SK-N-SH treated with all-trans-retinoic acid at 6 μM for 48 hours (cell line): ENCODE measurements around the gene PIK3R6.

Source experiments
- ATAC-seq: fragments of 200-7000 bp; cut with Tn5 transposase; 3 replicates; pipeline ENCODE4 v1.9.1; 2020; ENCODE audit warnings: mild to moderate bottlenecking, moderate library complexity
- ARNTL ChIP-seq: fragments of 450-650 bp; formaldehyde crosslinking; IDR thresholded peaks from 2 replicates; pipeline ENCODE4 v1.5.0; 2020; ENCODE audit warnings: low read depth, mild to moderate bottlenecking, moderate library complexity, borderline replicate concordance
- BACH2 ChIP-seq: fragments of 250-450 bp; sonication (Bioruptor Pico); IDR thresholded peaks from 2 replicates; pipeline ENCODE4 v1.9.0; 2021; ENCODE audit warnings: mild to moderate bottlenecking, borderline replicate concordance
- CSDC2 ChIP-seq: fragments of 250-450 bp; sonication (Bioruptor Pico); IDR thresholded peaks from 2 replicates; pipeline ENCODE4 v1.5.0; 2020; ENCODE audit warnings: mild to moderate bottlenecking, moderate library complexity
- ESRRG ChIP-seq: fragments of 250-450 bp; sonication (Bioruptor Pico); IDR thresholded peaks from 2 replicates; pipeline ENCODE4 v1.6.1; 2021; ENCODE audit warnings: mild to moderate bottlenecking
- GLIS3 ChIP-seq: fragments of 250-450 bp; sonication (Bioruptor Pico); IDR thresholded peaks from 2 replicates; pipeline ENCODE4 v1.5.0; 2020; ENCODE audit warnings: mild to moderate bottlenecking, moderate library complexity
- ISL1 ChIP-seq: fragments of 250-450 bp; sonication (Bioruptor Pico); IDR thresholded peaks from 2 replicates; pipeline ENCODE4 v2.1.2; 2022; ENCODE audit warnings: mild to moderate bottlenecking, moderate library complexity
- OSR1 ChIP-seq: fragments of 250-450 bp; sonication (Bioruptor Pico); IDR thresholded peaks from 2 replicates; pipeline ENCODE4 v1.8.0; 2022; ENCODE audit warnings: moderate library complexity, mild to moderate bottlenecking, inconsistent platforms
- RARB ChIP-seq: fragments of 250-450 bp; sonication (Bioruptor Pico); IDR thresholded peaks from 2 replicates; pipeline ENCODE4 v1.8.0; 2021; ENCODE audit warnings: mild to moderate bottlenecking, moderate library complexity
- SNAI2 ChIP-seq: fragments of 250-450 bp; sonication (Bioruptor Pico); IDR thresholded peaks from 2 replicates; pipeline ENCODE4 v1.5.0; 2020; ENCODE audit warnings: mild to moderate bottlenecking, moderate library complexity
- TCF4 ChIP-seq: fragments of 250-450 bp; sonication (Bioruptor Pico); IDR thresholded peaks from 2 replicates; pipeline ENCODE4 v1.8.0; 2021; ENCODE audit warnings: mild to moderate bottlenecking, moderate library complexity, borderline replicate concordance
- TOX ChIP-seq: fragments of 250-450 bp; sonication (Bioruptor Pico); IDR thresholded peaks from 2 replicates; pipeline ENCODE4 v1.8.0; 2021; ENCODE audit warnings: mild to moderate bottlenecking, moderate library complexity, borderline replicate concordance
- ZFP3 ChIP-seq: fragments of 250-450 bp; sonication (Bioruptor Pico); IDR thresholded peaks from 2 replicates; pipeline ENCODE4 v1.5.0; 2020; ENCODE audit warnings: mild to moderate bottlenecking, moderate library complexity
- ZFP30 ChIP-seq: fragments of 450-650 bp; formaldehyde crosslinking; IDR thresholded peaks from 2 replicates; pipeline ENCODE4 v1.5.0; 2022; ENCODE audit warnings: mild to moderate bottlenecking, moderate library complexity
- ZNF70 ChIP-seq: fragments of 450-650 bp; formaldehyde crosslinking; IDR thresholded peaks from 2 replicates; pipeline ENCODE4 v1.5.0; 2020; ENCODE audit warnings: mild to moderate bottlenecking, moderate library complexity
- ZNF8 ChIP-seq: fragments of 450-650 bp; formaldehyde crosslinking; IDR thresholded peaks from 2 replicates; pipeline ENCODE4 v1.5.0; 2020; ENCODE audit warnings: mild to moderate bottlenecking, moderate library complexity
- TF ChIP-seq, protein P1 (sequence below): fragments of 250-450 bp; sonication (Bioruptor Pico); IDR thresholded peaks from 2 replicates; pipeline ENCODE4 v1.5.1; 2020; ENCODE audit warnings: low read depth, mild to moderate bottlenecking, moderate library complexity
- TF ChIP-seq, protein P2 (sequence below): fragments of 250-450 bp; sonication (Bioruptor Pico); IDR thresholded peaks from 2 replicates; pipeline ENCODE4 v1.8.0; 2020; ENCODE audit warnings: mild to moderate bottlenecking, moderate library complexity, borderline replicate concordance
- TF ChIP-seq, protein P3 (sequence below): fragments of 250-450 bp; sonication (Bioruptor Pico); IDR thresholded peaks from 2 replicates; pipeline ENCODE4 v1.8.0; 2021; ENCODE audit warnings: low read depth, mild to moderate bottlenecking, moderate library complexity, borderline replicate concordance
- TF ChIP-seq, protein P4 (sequence below): fragments of 250-450 bp; sonication (Bioruptor Pico); IDR thresholded peaks from 2 replicates; pipeline ENCODE4 v1.5.1; 2021; ENCODE audit warnings: mild to moderate bottlenecking, moderate library complexity
- TF ChIP-seq, protein P5 (sequence below): fragments of 250-450 bp; sonication (Bioruptor Pico); IDR thresholded peaks from 2 replicates; pipeline ENCODE4 v1.5.0; 2020; ENCODE audit warnings: mild to moderate bottlenecking, moderate library complexity

PIK3R6 gene

DNA sequence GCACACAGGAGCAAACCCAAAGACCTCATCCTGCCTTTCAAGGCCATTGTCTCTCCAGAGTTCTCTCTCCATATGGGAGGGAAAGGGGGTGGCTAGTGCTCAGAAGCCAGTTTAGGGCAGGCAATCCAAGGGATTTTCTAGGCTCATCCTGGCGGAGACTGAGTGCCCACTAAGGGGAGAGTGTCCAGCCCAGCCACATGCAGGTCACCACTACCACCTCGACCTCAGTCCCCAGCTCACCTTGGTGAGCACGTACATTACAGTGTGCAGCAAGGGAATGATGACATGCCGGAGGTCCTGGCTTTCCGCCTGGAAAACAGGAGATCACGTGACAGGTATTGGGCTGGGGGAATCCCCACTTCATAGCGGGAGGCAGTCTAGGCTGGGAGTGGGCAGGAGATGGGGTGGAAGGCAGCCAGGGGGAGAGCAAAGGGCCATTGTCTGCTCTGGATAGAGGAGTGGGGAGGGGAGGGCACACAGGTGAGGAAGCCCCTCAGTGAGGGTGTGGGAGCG, 29.9 kb downstream of the PIK3R6 start (continued):
- TF ChIP-seq, protein P1, sequence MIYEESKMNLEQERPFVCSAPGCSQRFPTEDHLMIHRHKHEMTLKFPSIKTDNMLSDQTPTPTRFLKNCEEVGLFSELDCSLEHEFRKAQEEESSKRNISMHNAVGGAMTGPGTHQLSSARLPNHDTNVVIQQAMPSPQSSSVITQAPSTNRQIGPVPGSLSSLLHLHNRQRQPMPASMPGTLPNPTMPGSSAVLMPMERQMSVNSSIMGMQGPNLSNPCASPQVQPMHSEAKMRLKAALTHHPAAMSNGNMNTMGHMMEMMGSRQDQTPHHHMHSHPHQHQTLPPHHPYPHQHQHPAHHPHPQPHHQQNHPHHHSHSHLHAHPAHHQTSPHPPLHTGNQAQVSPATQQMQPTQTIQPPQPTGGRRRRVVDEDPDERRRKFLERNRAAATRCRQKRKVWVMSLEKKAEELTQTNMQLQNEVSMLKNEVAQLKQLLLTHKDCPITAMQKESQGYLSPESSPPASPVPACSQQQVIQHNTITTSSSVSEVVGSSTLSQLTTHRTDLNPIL (CRISPR knock-in tag): no peak
- TF ChIP-seq TOX (CRISPR knock-in tag) (no peak), SNAI2 (CRISPR knock-in tag) (no peak), GLIS3 (CRISPR knock-in tag) (no peak), RARB (no peak), ZNF70 (CRISPR knock-in tag) (no peak)

DNA sequence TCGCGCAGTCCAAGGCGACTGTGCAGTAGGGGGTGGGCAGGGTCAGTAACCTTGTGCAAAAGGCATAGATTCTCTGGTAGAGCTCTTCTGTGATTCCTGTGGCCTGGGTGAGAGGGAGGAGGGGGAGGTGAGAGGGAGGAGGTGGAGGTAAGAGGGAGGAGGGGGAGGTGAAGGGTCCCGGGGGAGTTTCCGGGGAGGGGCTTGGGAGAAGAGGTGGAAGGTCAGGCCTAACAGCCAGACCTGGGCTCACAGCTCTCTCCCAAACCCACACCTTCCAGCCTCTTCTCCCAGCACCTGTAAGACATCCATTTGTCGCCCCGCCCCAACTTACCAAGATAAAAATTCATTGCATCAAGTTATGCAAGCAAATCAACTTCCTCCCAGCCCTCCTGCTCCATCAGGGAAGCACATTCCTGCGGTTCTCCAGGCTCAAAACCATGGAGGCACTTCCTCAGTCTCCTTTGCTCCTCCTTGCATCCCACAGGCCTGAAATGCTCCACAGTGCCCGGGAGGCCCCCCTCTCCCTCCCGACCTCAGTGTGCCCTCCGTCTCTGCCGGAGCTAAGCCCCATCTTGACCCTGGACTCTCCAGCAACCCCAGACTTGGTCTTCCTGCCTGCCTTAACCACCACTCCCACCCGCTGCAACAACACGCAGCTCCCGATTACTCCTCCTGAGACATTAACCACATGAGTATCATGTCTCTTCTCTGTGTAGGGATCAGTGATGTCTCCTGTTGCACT, 30.5 kb downstream of the PIK3R6 start:
- no peak for TF ChIP-seq BACH2 (CRISPR knock-in tag)
- TF ChIP-seq, protein P2, sequence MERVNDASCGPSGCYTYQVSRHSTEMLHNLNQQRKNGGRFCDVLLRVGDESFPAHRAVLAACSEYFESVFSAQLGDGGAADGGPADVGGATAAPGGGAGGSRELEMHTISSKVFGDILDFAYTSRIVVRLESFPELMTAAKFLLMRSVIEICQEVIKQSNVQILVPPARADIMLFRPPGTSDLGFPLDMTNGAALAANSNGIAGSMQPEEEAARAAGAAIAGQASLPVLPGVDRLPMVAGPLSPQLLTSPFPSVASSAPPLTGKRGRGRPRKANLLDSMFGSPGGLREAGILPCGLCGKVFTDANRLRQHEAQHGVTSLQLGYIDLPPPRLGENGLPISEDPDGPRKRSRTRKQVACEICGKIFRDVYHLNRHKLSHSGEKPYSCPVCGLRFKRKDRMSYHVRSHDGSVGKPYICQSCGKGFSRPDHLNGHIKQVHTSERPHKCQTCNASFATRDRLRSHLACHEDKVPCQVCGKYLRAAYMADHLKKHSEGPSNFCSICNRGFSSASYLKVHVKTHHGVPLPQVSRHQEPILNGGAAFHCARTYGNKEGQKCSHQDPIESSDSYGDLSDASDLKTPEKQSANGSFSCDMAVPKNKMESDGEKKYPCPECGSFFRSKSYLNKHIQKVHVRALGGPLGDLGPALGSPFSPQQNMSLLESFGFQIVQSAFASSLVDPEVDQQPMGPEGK (CRISPR knock-in tag): no peak
- TF ChIP-seq OSR1 (CRISPR knock-in tag): no peak
- no peak for TF ChIP-seq TCF4 (CRISPR knock-in tag)
- no peak for TF ChIP-seq ISL1 (CRISPR knock-in tag)
- no peak for TF ChIP-seq ZFP30
- TF ChIP-seq ARNTL (CRISPR knock-in tag): no peak
- TF ChIP-seq, protein P3, sequence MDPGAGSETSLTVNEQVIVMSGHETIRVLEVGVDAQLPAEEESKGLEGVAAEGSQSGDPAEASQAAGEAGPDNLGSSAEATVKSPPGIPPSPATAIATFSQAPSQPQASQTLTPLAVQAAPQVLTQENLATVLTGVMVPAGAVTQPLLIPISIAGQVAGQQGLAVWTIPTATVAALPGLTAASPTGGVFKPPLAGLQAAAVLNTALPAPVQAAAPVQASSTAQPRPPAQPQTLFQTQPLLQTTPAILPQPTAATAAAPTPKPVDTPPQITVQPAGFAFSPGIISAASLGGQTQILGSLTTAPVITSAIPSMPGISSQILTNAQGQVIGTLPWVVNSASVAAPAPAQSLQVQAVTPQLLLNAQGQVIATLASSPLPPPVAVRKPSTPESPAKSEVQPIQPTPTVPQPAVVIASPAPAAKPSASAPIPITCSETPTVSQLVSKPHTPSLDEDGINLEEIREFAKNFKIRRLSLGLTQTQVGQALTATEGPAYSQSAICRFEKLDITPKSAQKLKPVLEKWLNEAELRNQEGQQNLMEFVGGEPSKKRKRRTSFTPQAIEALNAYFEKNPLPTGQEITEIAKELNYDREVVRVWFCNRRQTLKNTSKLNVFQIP (CRISPR knock-in tag): no peak
- TF ChIP-seq ZFP3 (CRISPR knock-in tag): no peak
- no peak for TF ChIP-seq CSDC2 (CRISPR knock-in tag)
- no peak for TF ChIP-seq RARB
- TF ChIP-seq, protein P1 (CRISPR knock-in tag): no peak
- TF ChIP-seq GLIS3 (CRISPR knock-in tag): no peak
- no peak for TF ChIP-seq ZNF8 (CRISPR knock-in tag)
- TF ChIP-seq TOX (CRISPR knock-in tag): no peak
- ATAC-seq: no peak; the same call in 1 of the 3 replicates

DNA sequence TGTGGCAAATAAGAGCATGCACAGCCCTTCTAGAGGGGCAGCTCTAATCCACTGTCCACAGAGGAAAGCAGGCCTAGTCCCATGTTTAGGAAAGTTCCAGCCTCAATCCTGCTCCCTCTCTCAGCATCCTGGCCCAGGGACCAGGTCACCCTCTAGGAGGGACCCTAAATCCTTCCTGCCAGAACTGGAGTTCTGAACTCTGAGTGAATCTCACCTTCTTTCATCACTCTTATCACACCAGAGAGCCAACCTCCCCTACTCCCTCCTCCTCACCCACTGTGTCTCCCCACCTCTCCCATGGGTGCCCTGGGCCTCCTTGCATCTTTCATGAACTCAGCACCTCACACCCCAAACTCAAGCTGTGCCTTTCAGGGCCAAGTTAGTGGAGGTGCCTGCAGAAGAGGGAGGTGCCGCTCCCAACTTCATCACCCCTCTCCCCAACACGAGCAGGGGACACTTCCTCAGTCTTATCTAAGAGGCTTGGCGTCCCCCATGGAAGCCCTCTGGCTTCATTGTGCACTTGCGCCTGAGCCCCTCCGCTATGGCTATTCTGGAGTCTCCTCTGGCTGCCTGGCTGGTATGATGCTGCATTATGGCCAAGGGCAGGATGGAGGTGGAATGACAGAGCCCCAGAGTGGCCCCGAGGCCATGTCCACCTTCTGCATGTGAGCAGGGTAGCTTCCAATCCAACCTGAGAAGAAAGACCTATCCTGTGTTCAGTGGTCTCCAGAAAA, 31.7 kb downstream of the PIK3R6 start:
- TF ChIP-seq ZFP30 (no peak), SNAI2 (CRISPR knock-in tag) (no peak), ESRRG (no peak), ZFP3 (CRISPR knock-in tag) (no peak), RARB (no peak)
- TF ChIP-seq, protein P4, sequence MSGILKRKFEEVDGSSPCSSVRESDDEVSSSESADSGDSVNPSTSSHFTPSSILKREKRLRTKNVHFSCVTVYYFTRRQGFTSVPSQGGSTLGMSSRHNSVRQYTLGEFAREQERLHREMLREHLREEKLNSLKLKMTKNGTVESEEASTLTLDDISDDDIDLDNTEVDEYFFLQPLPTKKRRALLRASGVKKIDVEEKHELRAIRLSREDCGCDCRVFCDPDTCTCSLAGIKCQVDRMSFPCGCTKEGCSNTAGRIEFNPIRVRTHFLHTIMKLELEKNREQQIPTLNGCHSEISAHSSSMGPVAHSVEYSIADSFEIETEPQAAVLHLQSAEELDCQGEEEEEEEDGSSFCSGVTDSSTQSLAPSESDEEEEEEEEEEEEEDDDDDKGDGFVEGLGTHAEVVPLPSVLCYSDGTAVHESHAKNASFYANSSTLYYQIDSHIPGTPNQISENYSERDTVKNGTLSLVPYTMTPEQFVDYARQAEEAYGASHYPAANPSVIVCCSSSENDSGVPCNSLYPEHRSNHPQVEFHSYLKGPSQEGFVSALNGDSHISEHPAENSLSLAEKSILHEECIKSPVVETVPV (CRISPR knock-in tag): no peak
- TF ChIP-seq, protein P5, sequence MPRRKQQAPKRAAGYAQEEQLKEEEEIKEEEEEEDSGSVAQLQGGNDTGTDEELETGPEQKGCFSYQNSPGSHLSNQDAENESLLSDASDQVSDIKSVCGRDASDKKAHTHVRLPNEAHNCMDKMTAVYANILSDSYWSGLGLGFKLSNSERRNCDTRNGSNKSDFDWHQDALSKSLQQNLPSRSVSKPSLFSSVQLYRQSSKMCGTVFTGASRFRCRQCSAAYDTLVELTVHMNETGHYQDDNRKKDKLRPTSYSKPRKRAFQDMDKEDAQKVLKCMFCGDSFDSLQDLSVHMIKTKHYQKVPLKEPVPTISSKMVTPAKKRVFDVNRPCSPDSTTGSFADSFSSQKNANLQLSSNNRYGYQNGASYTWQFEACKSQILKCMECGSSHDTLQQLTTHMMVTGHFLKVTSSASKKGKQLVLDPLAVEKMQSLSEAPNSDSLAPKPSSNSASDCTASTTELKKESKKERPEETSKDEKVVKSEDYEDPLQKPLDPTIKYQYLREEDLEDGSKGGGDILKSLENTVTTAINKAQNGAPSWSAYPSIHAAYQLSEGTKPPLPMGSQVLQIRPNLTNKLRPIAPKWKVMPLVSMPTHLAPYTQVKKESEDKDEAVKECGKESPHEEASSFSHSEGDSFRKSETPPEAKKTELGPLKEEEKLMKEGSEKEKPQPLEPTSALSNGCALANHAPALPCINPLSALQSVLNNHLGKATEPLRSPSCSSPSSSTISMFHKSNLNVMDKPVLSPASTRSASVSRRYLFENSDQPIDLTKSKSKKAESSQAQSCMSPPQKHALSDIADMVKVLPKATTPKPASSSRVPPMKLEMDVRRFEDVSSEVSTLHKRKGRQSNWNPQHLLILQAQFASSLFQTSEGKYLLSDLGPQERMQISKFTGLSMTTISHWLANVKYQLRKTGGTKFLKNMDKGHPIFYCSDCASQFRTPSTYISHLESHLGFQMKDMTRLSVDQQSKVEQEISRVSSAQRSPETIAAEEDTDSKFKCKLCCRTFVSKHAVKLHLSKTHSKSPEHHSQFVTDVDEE (CRISPR knock-in tag): no peak
- TF ChIP-seq, protein P2 (CRISPR knock-in tag): no peak
- TF ChIP-seq, all 23 proteins: peak for 0
- no peak for ATAC-seq
